Measurements from ENCODE around the gene SSTR3. TPM values are rescaled to one million over a fixed set of nuclear protein-coding genes. Genes with fewer than 3 reads are reported as not detected.

SSTR3 gene
- not detected in 3 replicates for total RNA-seq
- long read RNA-seq: 0 reads

- TF ChIP-seq CTCF (IDR thresholded peaks at IDR 0.05): no peak
- peaks cover 10% of the 10 kb centered on the region for H3K4me1 Mint-ChIP-seq (ENCODE audit: low read depth)
- H3K4me3 Mint-ChIP-seq (ENCODE audit: unreplicated experiment): no peak within 1 kb of the TSS
- peak; percentile 85 for DNase-seq (ENCODE audit: low spot score)
- no peaks in the 10 kb centered on the region for H3K9me3 Mint-ChIP-seq (ENCODE audit: low read depth)
- H3K27me3 Mint-ChIP-seq (ENCODE audit: low read depth): peaks cover 24% of the 10 kb centered on the region
- no peak within 1 kb of the TSS for H3K27ac Mint-ChIP-seq (ENCODE audit: unreplicated experiment)
- no peaks in the 10 kb centered on the region for H3K36me3 Mint-ChIP-seq (ENCODE audit: low read depth)
Measured at GRCh38 chr22:37212174-37212906, at the start of gene SSTR3. Gene SSTR3 (minus strand): TSS chr22:37212477. CDS start chr22:37207803, 4,674 bp downstream.

GRCh38 chr22:37260901-37261336 lies 48.6 kb upstream of the SSTR3 start:
- Mint-ChIP-seq H3K9me3 (ENCODE audit: low read depth) (peaks cover 13% of the 10 kb centered on the region), H3K4me3 (ENCODE audit: unreplicated experiment) (no peak overlapping the region), H3K27me3 (ENCODE audit: low read depth) (peaks cover 15% of the 10 kb centered on the region), H3K4me1 (ENCODE audit: low read depth) (peaks cover 12% of the 10 kb centered on the region), H3K36me3 (ENCODE audit: low read depth) (peaks cover 4% of the 10 kb centered on the region), H3K27ac (ENCODE audit: unreplicated experiment) (no peak overlapping the region)
- DNase-seq (ENCODE audit: low spot score): peak; percentile 52
- TF ChIP-seq CTCF (IDR thresholded peaks at IDR 0.05): peak; percentile 89

GRCh38 chr22:37260155-37260795 lies 48.0 kb upstream of the SSTR3 start:
- peaks cover 21% of the 10 kb centered on the region for H3K27me3 Mint-ChIP-seq (ENCODE audit: low read depth)
- peaks cover 2% of the 10 kb centered on the region for H3K36me3 Mint-ChIP-seq (ENCODE audit: low read depth)
- peak; percentile 52 for DNase-seq (ENCODE audit: low spot score)
- peaks cover 13% of the 10 kb centered on the region for H3K9me3 Mint-ChIP-seq (ENCODE audit: low read depth)
- peaks cover 12% of the 10 kb centered on the region for H3K4me1 Mint-ChIP-seq (ENCODE audit: low read depth)
- H3K4me3 Mint-ChIP-seq (ENCODE audit: unreplicated experiment): no peak overlapping the region
- no peak for TF ChIP-seq CTCF (IDR thresholded peaks at IDR 0.05)
- no peak overlapping the region for H3K27ac Mint-ChIP-seq (ENCODE audit: unreplicated experiment)

GRCh38 chr22:37259540-37260029 lies 47.3 kb upstream of the SSTR3 start:
- H3K9me3 Mint-ChIP-seq (ENCODE audit: low read depth): peaks cover 10% of the 10 kb centered on the region
- peaks cover 2% of the 10 kb centered on the region for H3K36me3 Mint-ChIP-seq (ENCODE audit: low read depth)
- peak; percentile 82 for TF ChIP-seq CTCF (IDR thresholded peaks at IDR 0.05)
- H3K27me3 Mint-ChIP-seq (ENCODE audit: low read depth): peaks cover 23% of the 10 kb centered on the region
- H3K4me3 Mint-ChIP-seq (ENCODE audit: unreplicated experiment): no peak overlapping the region
- peak; percentile 44 for DNase-seq (ENCODE audit: low spot score)
- H3K4me1 Mint-ChIP-seq (ENCODE audit: low read depth): peaks cover 16% of the 10 kb centered on the region
- no peak overlapping the region for H3K27ac Mint-ChIP-seq (ENCODE audit: unreplicated experiment)

GRCh38 chr22:37258753-37259401 lies 46.6 kb upstream of the SSTR3 start:
- Mint-ChIP-seq H3K9me3 (ENCODE audit: low read depth) (peaks cover 3% of the 10 kb centered on the region), H3K27me3 (ENCODE audit: low read depth) (peaks cover 23% of the 10 kb centered on the region), H3K4me3 (ENCODE audit: unreplicated experiment) (no peak overlapping the region), H3K4me1 (ENCODE audit: low read depth) (peaks cover 21% of the 10 kb centered on the region), H3K27ac (ENCODE audit: unreplicated experiment) (no peak overlapping the region), H3K36me3 (ENCODE audit: low read depth) (no peaks in the 10 kb centered on the region)
- DNase-seq (ENCODE audit: low spot score): peak; percentile 44
- TF ChIP-seq CTCF (IDR thresholded peaks at IDR 0.05): no peak
